GM23338 (cell line): Measurements from ENCODE around the gene RFESD. TPM values are rescaled to one million over a fixed set of nuclear protein-coding genes. Genes with fewer than 3 reads are reported as not detected.

Experiments used
- ATAC-seq: fragments of 200-7000 bp; cut with Tn5 transposase; 3 replicates; pipeline ENCODE4 v1.9.1; 2020
- DNase-seq: peaks from one replicate; pipeline ENCODE4 v3.0.0-alpha.2; 2015; ENCODE audit warnings: low spot score
- H2AFZ ChIP-seq: fragments of 200-600 bp; sonication (generic); 2 replicates; pipeline ENCODE4 v1.8.0; 2016; ENCODE audit warnings: antibody characterized with exemption, mild to moderate bottlenecking, moderate library complexity
- H3F3A ChIP-seq: fragments of 200-600 bp; sonication (generic); replicated peaks from 2 replicates; pipeline ENCODE4 v1.8.0; 2017; ENCODE audit warnings: antibody characterized with exemption, mixed run types, low read depth
- H3K27ac ChIP-seq: fragments of 200-600 bp; sonication (generic); 2 replicates; pipeline ENCODE4 v1.6.1; 2016; ENCODE audit warnings: low read depth
- H3K27me3 ChIP-seq: fragments of 200-600 bp; sonication (generic); 2 replicates; pipeline ENCODE4 v1.8.0; 2016; ENCODE audit warnings: mild to moderate bottlenecking, mixed run types, moderate library complexity; ENCODE audit not compliant: insufficient read depth
- H3K36me3 ChIP-seq: fragments of 200-600 bp; sonication (generic); 2 replicates; pipeline ENCODE4 v1.8.0; 2016; ENCODE audit warnings: mild to moderate bottlenecking; ENCODE audit not compliant: insufficient read depth
- H3K4me1 ChIP-seq: fragments of 200-600 bp; sonication (generic); 2 replicates; pipeline ENCODE4 v1.8.0; 2016; ENCODE audit warnings: mild to moderate bottlenecking, moderate library complexity; ENCODE audit not compliant: insufficient read depth
- H3K4me2 ChIP-seq: fragments of 200-600 bp; sonication (generic); 2 replicates; pipeline ENCODE4 v1.7.1; 2017; ENCODE audit warnings: mixed run types
- H3K4me3 ChIP-seq: fragments of 200-600 bp; sonication (generic); 2 replicates; pipeline ENCODE4 v1.6.1; 2016; ENCODE audit warnings: mixed run types
- H3K79me2 ChIP-seq: fragments of 200-600 bp; sonication (generic); replicated peaks from 2 replicates; pipeline ENCODE4 v1.8.0; 2017; ENCODE audit warnings: mild to moderate bottlenecking; ENCODE audit not compliant: insufficient read depth
- H3K9me2 ChIP-seq: fragments of 200-600 bp; sonication (generic); 2 replicates; pipeline ENCODE4 v1.8.0; 2017; ENCODE audit not compliant: insufficient read depth
- H4K20me1 ChIP-seq: fragments of 200-600 bp; sonication (generic); replicated peaks from 2 replicates; pipeline ENCODE4 v1.8.0; 2017; ENCODE audit warnings: mild to moderate bottlenecking; ENCODE audit not compliant: insufficient read depth
- H3K27ac Mint-ChIP-seq: 2 replicates; pipeline ENCODE4 v1.8.0; 2020; ENCODE audit warnings: inconsistent platforms, mild to moderate bottlenecking, moderate library complexity, mixed read lengths
- H3K27me3 Mint-ChIP-seq: 3 replicates; pipeline ENCODE4 v1.8.0; 2022; ENCODE audit warnings: low read depth, mild to moderate bottlenecking, moderate library complexity, mixed read lengths, inconsistent platforms; ENCODE audit not compliant: insufficient read depth, poor library complexity
- H3K36me3 Mint-ChIP-seq: 3 replicates; pipeline ENCODE4 v1.8.0; 2021; ENCODE audit warnings: low read depth, mild to moderate bottlenecking, inconsistent platforms, moderate library complexity, mixed read lengths
- H3K4me1 Mint-ChIP-seq: 3 replicates; pipeline ENCODE4 v1.8.0; 2020; ENCODE audit warnings: mild to moderate bottlenecking, inconsistent platforms, mixed read lengths
- H3K4me3 Mint-ChIP-seq: 3 replicates; pipeline ENCODE4 v1.8.0; 2021; ENCODE audit warnings: moderate library complexity, mild to moderate bottlenecking, inconsistent platforms, mixed read lengths
- H3K9me3 Mint-ChIP-seq: 3 replicates; pipeline ENCODE4 v1.8.0; 2020; ENCODE audit warnings: moderate library complexity, mild to moderate bottlenecking, inconsistent platforms, mixed read lengths
- CREB1 ChIP-seq: fragments of 250-450 bp; sonication (Bioruptor Pico); IDR thresholded peaks from 2 replicates; pipeline ENCODE4 v1.5.0; 2020; ENCODE audit warnings: low read depth, mild to moderate bottlenecking, moderate library complexity
- EZH2 ChIP-seq: fragments of 200-600 bp; sonication (generic); IDR thresholded peaks from one replicate; pipeline ENCODE4 v1.8.0; 2017; ENCODE audit warnings: antibody characterized with exemption, mild to moderate bottlenecking, low read depth; ENCODE audit not compliant: unreplicated experiment
- EZH2phosphoT487 ChIP-seq: fragments of 200-600 bp; sonication (generic); IDR thresholded peaks from one replicate; pipeline ENCODE4 v1.8.1; 2018; ENCODE audit warnings: antibody characterized with exemption; ENCODE audit not compliant: unreplicated experiment
- JUNB ChIP-seq: IDR thresholded peaks from one replicate; pipeline ENCODE4 v1.6.1; 2016; ENCODE audit warnings: antibody characterized with exemption; ENCODE audit not compliant: unreplicated experiment
- NANOG ChIP-seq: IDR thresholded peaks from 2 replicates; pipeline ENCODE4 v1.6.1; 2016; ENCODE audit warnings: antibody characterized with exemption, borderline replicate concordance
- POLR2AphosphoS5 ChIP-seq: IDR thresholded peaks from 2 replicates; pipeline ENCODE4 v1.6.1; 2016; ENCODE audit warnings: antibody characterized with exemption, low read depth
- STAT1 ChIP-seq: IDR thresholded peaks from one replicate; pipeline ENCODE4 v1.6.1; 2016; ENCODE audit warnings: antibody characterized with exemption; ENCODE audit not compliant: unreplicated experiment
- ZNF114 ChIP-seq: fragments of 250-450 bp; sonication (Bioruptor Pico); IDR thresholded peaks from 2 replicates; pipeline ENCODE4 v1.5.0; 2020; ENCODE audit warnings: mild to moderate bottlenecking, moderate library complexity
- ZNF331 ChIP-seq: fragments of 250-450 bp; sonication (Bioruptor Pico); IDR thresholded peaks from 2 replicates; pipeline ENCODE4 v1.5.0; 2020; ENCODE audit warnings: low read depth, mild to moderate bottlenecking, moderate library complexity
- polyA plus RNA-seq: library from polyadenylated mRNA; unstranded; fragments of >200 nt; fragmentation: Nextera tagmentation; extraction: Ambion mirVana; gene quantifications from 2 replicates; pipeline ENCODE4 v1.2.1, GENCODE V29; 2016
- total RNA-seq: library from RNA; depleted of rRNA; stranded (reverse); fragments of >200 nt; shearing (Covaris generic); gene quantifications from 2 replicates; pipeline ENCODE4 v1.2.3, GENCODE V29; 2014
- TF ChIP-seq, protein P1 (sequence below): fragments of 250-450 bp; sonication (Bioruptor Pico); IDR thresholded peaks from 2 replicates; pipeline ENCODE4 v1.5.0; 2020; ENCODE audit warnings: mild to moderate bottlenecking, moderate library complexity
- TF ChIP-seq, protein P2 (sequence below): IDR thresholded peaks from 2 replicates; pipeline ENCODE4 v1.6.1; 2016; ENCODE audit warnings: antibody characterized with exemption
- TF ChIP-seq, protein P3 (sequence below), 2 experiments: fragments of 200-600 bp in 1 of 2; sonication (generic) in 1 of 2; conservative IDR thresholded peaks; 2 replicates each; pipeline versions ENCODE4 v1.5.1 to v1.6.1; 2016 to 2017; ENCODE audit warnings: antibody characterized with exemption in 2 of 2, low read depth in 2 of 2, mild to moderate bottlenecking in 2 of 2, moderate library complexity in 1 of 2
- TF ChIP-seq, protein P4 (sequence below): IDR thresholded peaks from one replicate; pipeline ENCODE4 v1.6.1; 2018; ENCODE audit warnings: antibody characterized with exemption; ENCODE audit not compliant: unreplicated experiment

The RFESD gene
- total and polyA plus RNA-seq, 2 experiments from 2014 or later = 2.4 to 6.9 TPM

DNA sequence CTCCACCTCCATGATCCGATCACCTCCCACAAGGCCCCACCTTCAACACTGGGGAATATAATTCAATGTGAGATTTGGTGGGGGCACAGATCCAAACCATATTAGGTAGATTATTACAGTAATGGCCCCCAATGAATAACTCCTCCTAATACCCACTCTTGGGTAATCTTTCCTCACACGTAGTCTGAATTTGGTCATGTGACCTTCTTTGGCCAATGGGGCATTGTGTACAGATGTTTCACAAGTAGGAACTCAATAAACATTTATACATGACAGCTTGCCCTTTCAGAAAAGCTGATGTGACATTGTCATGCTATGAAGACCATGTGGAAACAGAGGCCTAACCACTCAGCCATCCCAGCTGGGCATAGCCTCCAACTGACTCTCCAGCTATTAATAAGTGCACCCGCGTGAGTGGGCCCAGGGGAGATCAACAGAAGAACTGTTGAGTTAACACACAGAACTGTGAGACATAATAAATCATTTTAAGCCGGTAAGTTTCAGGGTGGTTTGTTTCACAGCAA lies 16.1 kb upstream of the RFESD start:
- H3K4me1 Mint-ChIP-seq = no peaks in the 10 kb centered on the region
- DNase-seq = no peak
- no peak overlapping the region for H3K4me3 Mint-ChIP-seq
- Histone ChIP-seq H3K27ac (no peak overlapping the region), H3K9me2 (0 out of 2 replicates have a peak, but pooled peaks cover 11% of the 10 kb centered on the region), H3K4me1 (no peaks in the 10 kb centered on the region), H3K4me2 (no peak overlapping the region), H3K27me3 (no peaks in the 10 kb centered on the region), H3F3A (no peaks in the 10 kb centered on the region), H3K79me2 (no peaks in the 10 kb centered on the region), H2AFZ (no peak overlapping the region), H3K36me3 (peaks cover 8% of the 10 kb centered on the region), H3K4me3 (no peak overlapping the region), H4K20me1 (no peaks in the 10 kb centered on the region)
- H3K27me3 Mint-ChIP-seq = peaks cover 3% of the 10 kb centered on the region
- ATAC-seq = no peak
- peaks cover 28% of the 10 kb centered on the region for H3K9me3 Mint-ChIP-seq
- H3K27ac Mint-ChIP-seq = no peak overlapping the region
- TF ChIP-seq NANOG (no peak), JUNB (no peak), ZNF331 (CRISPR knock-in tag) (no peak), POLR2AphosphoS5 (no peak), CREB1 (no peak), ZNF114 (CRISPR knock-in tag) (no peak), STAT1 (no peak), EZH2 (no peak), EZH2phosphoT487 (no peak)
- TF ChIP-seq, protein P1, sequence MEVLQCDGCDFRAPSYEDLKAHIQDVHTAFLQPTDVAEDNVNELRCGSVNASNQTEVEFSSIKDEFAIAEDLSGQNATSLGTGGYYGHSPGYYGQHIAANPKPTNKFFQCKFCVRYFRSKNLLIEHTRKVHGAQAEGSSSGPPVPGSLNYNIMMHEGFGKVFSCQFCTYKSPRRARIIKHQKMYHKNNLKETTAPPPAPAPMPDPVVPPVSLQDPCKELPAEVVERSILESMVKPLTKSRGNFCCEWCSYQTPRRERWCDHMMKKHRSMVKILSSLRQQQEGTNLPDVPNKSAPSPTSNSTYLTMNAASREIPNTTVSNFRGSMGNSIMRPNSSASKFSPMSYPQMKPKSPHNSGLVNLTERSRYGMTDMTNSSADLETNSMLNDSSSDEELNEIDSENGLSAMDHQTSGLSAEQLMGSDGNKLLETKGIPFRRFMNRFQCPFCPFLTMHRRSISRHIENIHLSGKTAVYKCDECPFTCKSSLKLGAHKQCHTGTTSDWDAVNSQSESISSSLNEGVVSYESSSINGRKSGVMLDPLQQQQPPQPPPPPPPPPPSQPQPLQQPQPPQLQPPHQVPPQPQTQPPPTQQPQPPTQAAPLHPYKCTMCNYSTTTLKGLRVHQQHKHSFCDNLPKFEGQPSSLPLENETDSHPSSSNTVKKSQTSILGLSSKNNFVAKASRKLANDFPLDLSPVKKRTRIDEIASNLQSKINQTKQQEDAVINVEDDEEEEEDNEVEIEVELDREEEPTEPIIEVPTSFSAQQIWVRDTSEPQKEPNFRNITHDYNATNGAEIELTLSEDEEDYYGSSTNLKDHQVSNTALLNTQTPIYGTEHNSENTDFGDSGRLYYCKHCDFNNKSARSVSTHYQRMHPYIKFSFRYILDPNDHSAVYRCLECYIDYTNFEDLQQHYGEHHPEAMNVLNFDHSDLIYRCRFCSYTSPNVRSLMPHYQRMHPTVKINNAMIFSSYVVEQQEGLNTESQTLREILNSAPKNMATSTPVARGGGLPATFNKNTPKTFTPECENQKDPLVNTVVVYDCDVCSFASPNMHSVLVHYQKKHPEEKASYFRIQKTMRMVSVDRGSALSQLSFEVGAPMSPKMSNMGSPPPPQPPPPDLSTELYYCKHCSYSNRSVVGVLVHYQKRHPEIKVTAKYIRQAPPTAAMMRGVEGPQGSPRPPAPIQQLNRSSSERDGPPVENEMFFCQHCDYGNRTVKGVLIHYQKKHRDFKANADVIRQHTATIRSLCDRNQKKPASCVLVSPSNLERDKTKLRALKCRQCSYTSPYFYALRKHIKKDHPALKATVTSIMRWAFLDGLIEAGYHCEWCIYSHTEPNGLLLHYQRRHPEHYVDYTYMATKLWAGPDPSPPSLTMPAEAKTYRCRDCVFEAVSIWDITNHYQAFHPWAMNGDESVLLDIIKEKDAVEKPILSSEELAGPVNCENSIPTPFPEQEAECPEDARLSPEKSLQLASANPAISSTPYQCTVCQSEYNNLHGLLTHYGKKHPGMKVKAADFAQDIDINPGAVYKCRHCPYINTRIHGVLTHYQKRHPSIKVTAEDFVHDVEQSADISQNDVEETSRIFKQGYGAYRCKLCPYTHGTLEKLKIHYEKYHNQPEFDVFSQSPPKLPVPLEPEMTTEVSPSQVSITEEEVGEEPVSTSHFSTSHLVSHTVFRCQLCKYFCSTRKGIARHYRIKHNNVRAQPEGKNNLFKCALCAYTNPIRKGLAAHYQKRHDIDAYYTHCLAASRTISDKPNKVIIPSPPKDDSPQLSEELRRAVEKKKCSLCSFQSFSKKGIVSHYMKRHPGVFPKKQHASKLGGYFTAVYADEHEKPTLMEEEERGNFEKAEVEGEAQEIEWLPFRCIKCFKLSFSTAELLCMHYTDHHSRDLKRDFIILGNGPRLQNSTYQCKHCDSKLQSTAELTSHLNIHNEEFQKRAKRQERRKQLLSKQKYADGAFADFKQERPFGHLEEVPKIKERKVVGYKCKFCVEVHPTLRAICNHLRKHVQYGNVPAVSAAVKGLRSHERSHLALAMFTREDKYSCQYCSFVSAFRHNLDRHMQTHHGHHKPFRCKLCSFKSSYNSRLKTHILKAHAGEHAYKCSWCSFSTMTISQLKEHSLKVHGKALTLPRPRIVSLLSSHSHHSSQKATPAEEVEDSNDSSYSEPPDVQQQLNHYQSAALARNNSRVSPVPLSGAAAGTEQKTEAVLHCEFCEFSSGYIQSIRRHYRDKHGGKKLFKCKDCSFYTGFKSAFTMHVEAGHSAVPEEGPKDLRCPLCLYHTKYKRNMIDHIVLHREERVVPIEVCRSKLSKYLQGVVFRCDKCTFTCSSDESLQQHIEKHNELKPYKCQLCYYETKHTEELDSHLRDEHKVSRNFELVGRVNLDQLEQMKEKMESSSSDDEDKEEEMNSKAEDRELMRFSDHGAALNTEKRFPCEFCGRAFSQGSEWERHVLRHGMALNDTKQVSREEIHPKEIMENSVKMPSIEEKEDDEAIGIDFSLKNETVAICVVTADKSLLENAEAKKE (CRISPR knock-in tag) = no peak
- TF ChIP-seq, protein P2, sequence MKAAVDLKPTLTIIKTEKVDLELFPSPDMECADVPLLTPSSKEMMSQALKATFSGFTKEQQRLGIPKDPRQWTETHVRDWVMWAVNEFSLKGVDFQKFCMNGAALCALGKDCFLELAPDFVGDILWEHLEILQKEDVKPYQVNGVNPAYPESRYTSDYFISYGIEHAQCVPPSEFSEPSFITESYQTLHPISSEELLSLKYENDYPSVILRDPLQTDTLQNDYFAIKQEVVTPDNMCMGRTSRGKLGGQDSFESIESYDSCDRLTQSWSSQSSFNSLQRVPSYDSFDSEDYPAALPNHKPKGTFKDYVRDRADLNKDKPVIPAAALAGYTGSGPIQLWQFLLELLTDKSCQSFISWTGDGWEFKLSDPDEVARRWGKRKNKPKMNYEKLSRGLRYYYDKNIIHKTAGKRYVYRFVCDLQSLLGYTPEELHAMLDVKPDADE = no peak
- TF ChIP-seq, protein P3, sequence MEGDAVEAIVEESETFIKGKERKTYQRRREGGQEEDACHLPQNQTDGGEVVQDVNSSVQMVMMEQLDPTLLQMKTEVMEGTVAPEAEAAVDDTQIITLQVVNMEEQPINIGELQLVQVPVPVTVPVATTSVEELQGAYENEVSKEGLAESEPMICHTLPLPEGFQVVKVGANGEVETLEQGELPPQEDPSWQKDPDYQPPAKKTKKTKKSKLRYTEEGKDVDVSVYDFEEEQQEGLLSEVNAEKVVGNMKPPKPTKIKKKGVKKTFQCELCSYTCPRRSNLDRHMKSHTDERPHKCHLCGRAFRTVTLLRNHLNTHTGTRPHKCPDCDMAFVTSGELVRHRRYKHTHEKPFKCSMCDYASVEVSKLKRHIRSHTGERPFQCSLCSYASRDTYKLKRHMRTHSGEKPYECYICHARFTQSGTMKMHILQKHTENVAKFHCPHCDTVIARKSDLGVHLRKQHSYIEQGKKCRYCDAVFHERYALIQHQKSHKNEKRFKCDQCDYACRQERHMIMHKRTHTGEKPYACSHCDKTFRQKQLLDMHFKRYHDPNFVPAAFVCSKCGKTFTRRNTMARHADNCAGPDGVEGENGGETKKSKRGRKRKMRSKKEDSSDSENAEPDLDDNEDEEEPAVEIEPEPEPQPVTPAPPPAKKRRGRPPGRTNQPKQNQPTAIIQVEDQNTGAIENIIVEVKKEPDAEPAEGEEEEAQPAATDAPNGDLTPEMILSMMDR (conservative IDR thresholded peaks at IDR 0.05; ENCODE audit: low read depth in 2 of 2) = no peak
- TF ChIP-seq, protein P4, sequence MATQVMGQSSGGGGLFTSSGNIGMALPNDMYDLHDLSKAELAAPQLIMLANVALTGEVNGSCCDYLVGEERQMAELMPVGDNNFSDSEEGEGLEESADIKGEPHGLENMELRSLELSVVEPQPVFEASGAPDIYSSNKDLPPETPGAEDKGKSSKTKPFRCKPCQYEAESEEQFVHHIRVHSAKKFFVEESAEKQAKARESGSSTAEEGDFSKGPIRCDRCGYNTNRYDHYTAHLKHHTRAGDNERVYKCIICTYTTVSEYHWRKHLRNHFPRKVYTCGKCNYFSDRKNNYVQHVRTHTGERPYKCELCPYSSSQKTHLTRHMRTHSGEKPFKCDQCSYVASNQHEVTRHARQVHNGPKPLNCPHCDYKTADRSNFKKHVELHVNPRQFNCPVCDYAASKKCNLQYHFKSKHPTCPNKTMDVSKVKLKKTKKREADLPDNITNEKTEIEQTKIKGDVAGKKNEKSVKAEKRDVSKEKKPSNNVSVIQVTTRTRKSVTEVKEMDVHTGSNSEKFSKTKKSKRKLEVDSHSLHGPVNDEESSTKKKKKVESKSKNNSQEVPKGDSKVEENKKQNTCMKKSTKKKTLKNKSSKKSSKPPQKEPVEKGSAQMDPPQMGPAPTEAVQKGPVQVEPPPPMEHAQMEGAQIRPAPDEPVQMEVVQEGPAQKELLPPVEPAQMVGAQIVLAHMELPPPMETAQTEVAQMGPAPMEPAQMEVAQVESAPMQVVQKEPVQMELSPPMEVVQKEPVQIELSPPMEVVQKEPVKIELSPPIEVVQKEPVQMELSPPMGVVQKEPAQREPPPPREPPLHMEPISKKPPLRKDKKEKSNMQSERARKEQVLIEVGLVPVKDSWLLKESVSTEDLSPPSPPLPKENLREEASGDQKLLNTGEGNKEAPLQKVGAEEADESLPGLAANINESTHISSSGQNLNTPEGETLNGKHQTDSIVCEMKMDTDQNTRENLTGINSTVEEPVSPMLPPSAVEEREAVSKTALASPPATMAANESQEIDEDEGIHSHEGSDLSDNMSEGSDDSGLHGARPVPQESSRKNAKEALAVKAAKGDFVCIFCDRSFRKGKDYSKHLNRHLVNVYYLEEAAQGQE = no peak
- peaks cover 26% of the 10 kb centered on the region for H3K36me3 Mint-ChIP-seq
